Liver (tissue), 3 donors: ENCODE data around the gene MCF2L.

Experiments used
- FOXA2 ChIP-seq: IDR thresholded peaks from 2 replicates; pipeline ENCODE4 v1.6.1; 2016; ENCODE audit warnings: antibody characterized with exemption
- GABPA ChIP-seq, 2 donors: IDR thresholded peaks in 1 of 2; conservative IDR thresholded peaks in 1 of 2; 2 replicates each; pipeline ENCODE4 v1.6.1; 2016; ENCODE audit warnings: antibody characterized with exemption in 2 of 2, mild to moderate bottlenecking in 1 of 2, moderate library complexity in 1 of 2
- JUND ChIP-seq, 2 donors: IDR thresholded peaks; 2 replicates each; pipeline ENCODE4 v1.6.1; 2016; ENCODE audit warnings: antibody characterized with exemption in 2 of 2
- RAD21 ChIP-seq, 2 donors: IDR thresholded peaks; 2 replicates each; pipeline ENCODE4 v1.6.1; 2016; ENCODE audit warnings: antibody characterized with exemption in 2 of 2, mild to moderate bottlenecking in 2 of 2
- TF ChIP-seq, protein P1 (sequence below): fragments of 150-350 bp; IDR thresholded peaks from 2 replicates; pipeline ENCODE4 v1.5.1; 2017; ENCODE audit warnings: improper control_type of control experiment, low read depth, low read length; ENCODE audit not compliant: missing input control
- TF ChIP-seq, protein P2 (sequence below): IDR thresholded peaks from 2 replicates; pipeline ENCODE4 v1.6.1; 2016; ENCODE audit warnings: antibody characterized with exemption, mild to moderate bottlenecking
- donor health status: healthy.
- donor health status: healthy.

DNA sequence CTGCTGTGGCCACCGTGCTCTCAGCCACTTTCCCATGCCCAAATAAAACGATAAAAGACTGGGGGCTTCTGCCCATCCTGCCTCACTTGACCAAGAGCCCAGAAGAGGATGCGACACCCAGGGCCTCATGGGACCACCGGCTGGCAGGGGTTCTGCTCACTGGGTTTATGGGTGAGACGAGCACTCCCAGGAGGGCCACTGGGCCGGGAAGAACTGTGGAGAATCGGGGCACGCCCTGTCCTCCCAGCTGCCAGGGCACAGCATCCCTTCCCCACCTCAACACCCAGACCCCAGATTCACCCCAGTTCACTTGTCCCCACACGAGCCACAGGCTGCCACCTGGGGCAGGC lies 148.9 kb downstream of the MCF2L start:
- TF ChIP-seq, protein P1, sequence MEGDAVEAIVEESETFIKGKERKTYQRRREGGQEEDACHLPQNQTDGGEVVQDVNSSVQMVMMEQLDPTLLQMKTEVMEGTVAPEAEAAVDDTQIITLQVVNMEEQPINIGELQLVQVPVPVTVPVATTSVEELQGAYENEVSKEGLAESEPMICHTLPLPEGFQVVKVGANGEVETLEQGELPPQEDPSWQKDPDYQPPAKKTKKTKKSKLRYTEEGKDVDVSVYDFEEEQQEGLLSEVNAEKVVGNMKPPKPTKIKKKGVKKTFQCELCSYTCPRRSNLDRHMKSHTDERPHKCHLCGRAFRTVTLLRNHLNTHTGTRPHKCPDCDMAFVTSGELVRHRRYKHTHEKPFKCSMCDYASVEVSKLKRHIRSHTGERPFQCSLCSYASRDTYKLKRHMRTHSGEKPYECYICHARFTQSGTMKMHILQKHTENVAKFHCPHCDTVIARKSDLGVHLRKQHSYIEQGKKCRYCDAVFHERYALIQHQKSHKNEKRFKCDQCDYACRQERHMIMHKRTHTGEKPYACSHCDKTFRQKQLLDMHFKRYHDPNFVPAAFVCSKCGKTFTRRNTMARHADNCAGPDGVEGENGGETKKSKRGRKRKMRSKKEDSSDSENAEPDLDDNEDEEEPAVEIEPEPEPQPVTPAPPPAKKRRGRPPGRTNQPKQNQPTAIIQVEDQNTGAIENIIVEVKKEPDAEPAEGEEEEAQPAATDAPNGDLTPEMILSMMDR: no peak
- no peak for TF ChIP-seq GABPA (IDR thresholded peaks at IDR 0.05 in 1 of 2, conservative IDR thresholded peaks at IDR 0.05 in 1 of 2)
- TF ChIP-seq JUND (IDR thresholded peaks at IDR 0.05): no peak
- no peak for TF ChIP-seq RAD21 (IDR thresholded peaks at IDR 0.05)
- no peak for TF ChIP-seq FOXA2
- TF ChIP-seq, protein P2, sequence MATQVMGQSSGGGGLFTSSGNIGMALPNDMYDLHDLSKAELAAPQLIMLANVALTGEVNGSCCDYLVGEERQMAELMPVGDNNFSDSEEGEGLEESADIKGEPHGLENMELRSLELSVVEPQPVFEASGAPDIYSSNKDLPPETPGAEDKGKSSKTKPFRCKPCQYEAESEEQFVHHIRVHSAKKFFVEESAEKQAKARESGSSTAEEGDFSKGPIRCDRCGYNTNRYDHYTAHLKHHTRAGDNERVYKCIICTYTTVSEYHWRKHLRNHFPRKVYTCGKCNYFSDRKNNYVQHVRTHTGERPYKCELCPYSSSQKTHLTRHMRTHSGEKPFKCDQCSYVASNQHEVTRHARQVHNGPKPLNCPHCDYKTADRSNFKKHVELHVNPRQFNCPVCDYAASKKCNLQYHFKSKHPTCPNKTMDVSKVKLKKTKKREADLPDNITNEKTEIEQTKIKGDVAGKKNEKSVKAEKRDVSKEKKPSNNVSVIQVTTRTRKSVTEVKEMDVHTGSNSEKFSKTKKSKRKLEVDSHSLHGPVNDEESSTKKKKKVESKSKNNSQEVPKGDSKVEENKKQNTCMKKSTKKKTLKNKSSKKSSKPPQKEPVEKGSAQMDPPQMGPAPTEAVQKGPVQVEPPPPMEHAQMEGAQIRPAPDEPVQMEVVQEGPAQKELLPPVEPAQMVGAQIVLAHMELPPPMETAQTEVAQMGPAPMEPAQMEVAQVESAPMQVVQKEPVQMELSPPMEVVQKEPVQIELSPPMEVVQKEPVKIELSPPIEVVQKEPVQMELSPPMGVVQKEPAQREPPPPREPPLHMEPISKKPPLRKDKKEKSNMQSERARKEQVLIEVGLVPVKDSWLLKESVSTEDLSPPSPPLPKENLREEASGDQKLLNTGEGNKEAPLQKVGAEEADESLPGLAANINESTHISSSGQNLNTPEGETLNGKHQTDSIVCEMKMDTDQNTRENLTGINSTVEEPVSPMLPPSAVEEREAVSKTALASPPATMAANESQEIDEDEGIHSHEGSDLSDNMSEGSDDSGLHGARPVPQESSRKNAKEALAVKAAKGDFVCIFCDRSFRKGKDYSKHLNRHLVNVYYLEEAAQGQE: no peak
